IPS DF 19.7 (cell line): ENCODE results near the gene IQSEC1.

Experiments used
- DNase-seq: peaks from one replicate; pipeline ENCODE4 v3.0.0-alpha.2; 2013; ENCODE audit warnings: low read depth, low spot score

IQSEC1 gene

GRCh38 chr3:13068269-13069010 lies 4.8 kb downstream of the IQSEC1 start:
- no peak for DNase-seq

- no peak for DNase-seq
Measured at GRCh38 chr3:13067778-13068177, 5.5 kb downstream of the IQSEC1 start.

GRCh38 chr3:13066834-13067233 lies 6.4 kb downstream of the IQSEC1 start:
- DNase-seq, result no peak

GRCh38 chr3:13066236-13066635 lies 7.0 kb downstream of the IQSEC1 start:
- no peak for DNase-seq

GRCh38 chr3:13065727-13066126 lies 7.5 kb downstream of the IQSEC1 start:
- no peak for DNase-seq

GRCh38 chr3:13064964-13065363 lies 8.3 kb downstream of the IQSEC1 start:
- DNase-seq, result no peak

- no peak for DNase-seq
Measured at GRCh38 chr3:13064159-13064868, 8.9 kb downstream of the IQSEC1 start.

GRCh38 chr3:13063225-13063624 lies 10.0 kb downstream of the IQSEC1 start:
- DNase-seq, result no peak

GRCh38 chr3:13062647-13063046 lies 10.6 kb downstream of the IQSEC1 start:
- DNase-seq, result no peak

- no peak for DNase-seq
Measured at GRCh38 chr3:13060341-13060910, 12.8 kb downstream of the IQSEC1 start.

- DNase-seq, result no peak
Measured at GRCh38 chr3:13058346-13059120, 14.7 kb downstream of the IQSEC1 start.

- no peak for DNase-seq
Measured at GRCh38 chr3:13057282-13058040, 15.8 kb downstream of the IQSEC1 start.

- no peak for DNase-seq
Measured at GRCh38 chr3:13055634-13056033, 17.6 kb downstream of the IQSEC1 start.

GRCh38 chr3:13054341-13055285 lies 18.6 kb downstream of the IQSEC1 start:
- no peak for DNase-seq

- no peak for DNase-seq
Measured at GRCh38 chr3:13053893-13054292, 19.3 kb downstream of the IQSEC1 start.

- DNase-seq, result no peak
Measured at GRCh38 chr3:13053420-13053819, 19.8 kb downstream of the IQSEC1 start.

GRCh38 chr3:13052191-13052820 lies 20.9 kb downstream of the IQSEC1 start:
- no peak for DNase-seq

- no peak for DNase-seq
Measured at GRCh38 chr3:13051581-13051980, 21.6 kb downstream of the IQSEC1 start.

GRCh38 chr3:13051066-13051465 lies 22.2 kb downstream of the IQSEC1 start:
- peak; percentile 42 for DNase-seq

- no peak for DNase-seq
Measured at GRCh38 chr3:13050446-13050845, 22.8 kb downstream of the IQSEC1 start.
